ENCODE measurements around the gene ATP13A3.
A peak's percentile ranks its signal among the peaks of the same experiment; 100 is the strongest.

ATP13A3 gene

DNA sequence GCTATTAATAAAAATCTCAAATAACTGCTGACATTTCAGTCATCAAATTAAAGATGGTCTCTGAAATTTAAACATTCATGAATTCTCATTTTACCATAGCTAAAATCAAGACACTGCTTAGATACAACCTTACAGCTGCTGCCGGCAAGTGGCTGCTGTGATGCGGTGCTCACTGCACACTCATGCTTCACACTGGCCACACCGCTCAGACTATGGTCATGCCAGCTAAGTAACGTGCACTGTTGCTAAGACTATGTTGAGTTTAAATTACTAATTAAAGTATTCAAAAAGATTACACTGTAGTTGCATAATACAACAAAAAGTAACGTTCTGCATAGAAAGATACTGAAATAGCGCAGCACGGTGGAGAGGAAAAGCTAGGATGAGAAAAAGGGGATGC, 12.1 kb downstream of the ATP13A3 start:
- DNase-seq = no peak

DNA sequence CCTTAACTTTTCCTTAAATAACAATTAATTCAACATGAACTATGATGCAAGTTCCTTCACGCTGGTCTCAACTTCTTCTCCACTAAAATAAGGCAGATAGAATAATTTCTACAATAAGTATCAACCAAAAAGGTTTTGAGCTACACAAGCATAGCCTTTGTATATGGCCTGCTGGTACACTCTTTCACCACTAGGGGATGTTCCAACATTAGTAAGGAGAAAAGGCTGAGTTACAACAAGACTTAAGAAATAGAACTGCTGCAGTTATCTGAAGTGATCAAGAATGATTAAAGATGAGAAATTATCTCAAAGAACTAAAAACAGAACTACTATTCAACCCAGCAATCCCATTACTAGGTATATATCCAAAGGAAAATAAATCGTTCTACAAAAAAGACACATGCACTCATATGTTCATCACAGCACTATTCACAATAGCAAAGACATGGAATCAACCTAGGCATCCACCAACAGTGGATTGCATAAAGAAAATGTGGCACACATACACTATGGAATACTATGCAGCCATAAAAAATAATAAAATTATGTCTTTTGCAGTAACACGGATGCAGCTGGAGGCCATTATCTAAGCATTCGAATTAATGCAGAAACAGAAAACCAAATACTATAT, 14.4 kb downstream of the ATP13A3 start:
- peak; percentile 73 for DNase-seq

DNA sequence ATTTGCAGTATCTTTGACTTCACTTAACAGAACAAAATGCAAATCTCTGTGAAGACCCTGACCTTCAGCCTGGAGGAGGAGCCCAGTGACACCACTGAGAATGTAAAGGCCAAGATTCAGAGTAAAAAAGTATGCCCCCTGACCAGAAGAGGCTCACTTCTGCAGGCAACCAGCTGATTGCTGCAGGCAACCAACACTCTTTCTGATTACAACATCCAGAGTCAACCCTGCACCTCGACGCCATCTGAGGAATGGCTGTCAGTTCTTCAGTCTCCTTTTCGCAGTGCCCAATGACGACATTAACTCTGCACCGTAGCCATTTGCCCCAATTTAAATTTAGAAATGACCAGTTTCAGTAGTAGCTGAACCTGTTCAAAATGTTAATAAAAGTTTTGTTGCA, 14.9 kb downstream of the ATP13A3 start:
- DNase-seq = no peak

DNA sequence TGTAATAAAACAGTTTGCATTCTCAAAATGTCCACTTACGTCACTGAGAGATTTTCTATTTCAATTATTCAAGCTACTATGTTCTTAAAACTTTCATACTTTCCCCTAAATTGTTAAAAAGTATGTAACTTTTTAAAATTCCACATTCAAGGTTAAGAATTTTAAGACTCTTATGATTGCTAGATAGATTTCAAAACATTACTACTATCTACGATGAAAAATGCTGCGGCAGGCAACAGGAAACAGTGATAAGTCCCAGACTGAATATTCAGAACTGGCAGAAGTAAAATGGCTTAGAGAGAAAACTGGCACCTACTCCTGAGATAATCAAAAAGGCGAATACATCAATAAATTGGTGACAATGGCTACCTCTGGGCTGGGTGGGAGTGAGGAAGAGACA, 16.2 kb downstream of the ATP13A3 start:
- no peak for DNase-seq

DNA sequence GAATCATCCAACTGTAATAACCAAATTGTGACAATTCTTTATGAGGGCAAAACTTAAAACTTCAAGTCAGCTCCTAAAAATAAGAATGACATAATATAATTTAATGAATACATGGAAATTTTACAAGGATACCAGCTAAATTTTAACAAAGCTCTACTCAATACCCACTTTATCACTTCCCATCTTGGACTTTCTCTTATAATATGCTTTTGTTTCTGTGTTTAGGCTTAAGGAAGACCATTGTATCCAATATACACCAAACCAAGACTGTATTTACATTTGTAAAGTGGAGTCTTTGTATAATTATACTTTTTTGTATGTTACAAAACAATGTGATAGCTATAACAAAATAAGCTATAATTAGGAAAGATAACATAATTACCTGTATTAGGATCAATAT, 16.8 kb downstream of the ATP13A3 start:
- no peak for DNase-seq

DNA sequence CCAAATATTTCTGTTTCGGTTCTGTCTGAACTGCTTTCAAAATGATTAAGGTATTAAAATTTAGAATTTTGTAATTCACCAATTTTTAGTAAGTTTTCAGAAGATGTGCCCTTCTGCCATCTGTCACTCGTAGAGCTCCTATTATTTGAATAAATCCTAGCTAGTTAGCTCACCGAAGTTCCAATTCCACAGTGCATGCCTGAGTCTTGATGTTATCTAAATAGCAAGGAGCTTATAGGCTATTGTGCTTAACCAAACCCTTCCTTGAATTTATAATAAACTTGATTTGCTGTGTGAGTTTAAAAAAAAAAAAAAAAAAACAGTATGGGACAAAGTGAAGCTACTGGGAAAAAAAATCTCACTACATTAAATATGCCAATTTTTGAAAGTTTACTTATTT, 18.7 kb downstream of the ATP13A3 start:
- DNase-seq = no peak

DNA sequence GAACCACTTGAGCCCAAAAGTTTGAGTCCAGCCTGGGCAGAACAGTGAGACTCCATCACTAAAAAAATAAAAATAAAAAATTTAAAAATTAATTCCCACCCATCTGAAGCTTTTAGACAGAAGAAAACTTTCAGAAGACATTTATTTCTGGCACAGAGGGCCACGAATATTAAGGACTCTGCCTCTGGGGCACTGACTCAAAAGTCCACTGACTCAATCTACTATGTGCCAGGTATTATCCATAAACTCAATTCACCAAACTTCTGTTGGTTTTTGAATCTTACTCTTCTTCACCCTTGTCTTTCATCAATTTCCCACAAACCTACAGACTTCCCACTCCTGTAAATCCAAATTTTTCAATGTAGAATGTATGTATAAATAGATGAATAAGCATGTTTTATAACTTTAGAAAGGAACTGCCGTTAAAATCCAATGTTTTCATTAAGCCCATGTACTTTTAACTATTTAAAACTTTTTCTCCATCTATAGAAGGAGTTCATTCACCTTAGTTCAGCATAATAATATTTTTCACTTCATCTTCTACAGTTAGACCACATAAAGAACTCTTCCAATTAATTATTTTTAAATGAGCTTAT, 19.9 kb downstream of the ATP13A3 start:
- no peak for DNase-seq

DNA sequence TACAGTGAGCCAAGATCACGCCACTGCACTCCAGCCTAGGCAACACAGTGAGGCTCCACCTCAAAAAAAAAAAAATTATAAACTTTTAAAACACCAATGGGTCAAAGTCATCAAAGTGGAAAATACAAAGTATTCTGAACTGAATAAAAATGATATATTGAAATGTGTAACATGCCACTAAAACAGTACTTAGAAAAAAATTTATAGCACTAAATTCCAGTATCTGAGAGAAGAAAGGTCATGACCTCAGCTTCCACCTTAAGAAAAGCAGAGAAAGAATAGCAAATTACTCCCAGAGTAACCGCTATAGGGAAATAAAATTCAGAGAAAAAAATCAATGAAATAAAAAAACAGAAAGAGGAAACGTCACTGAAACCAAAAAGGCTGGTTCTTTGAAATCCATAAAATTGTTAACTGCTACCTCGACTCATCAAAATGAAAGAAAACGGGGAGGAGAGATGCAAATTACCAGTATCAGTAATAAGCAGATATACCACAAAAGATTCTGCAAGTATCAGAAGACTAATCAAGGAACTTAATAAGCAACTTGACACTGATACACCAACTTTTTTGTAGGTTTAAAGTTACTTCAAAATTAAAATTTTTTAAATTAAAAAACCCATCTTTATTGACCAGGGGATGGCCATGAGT, 20.8 kb downstream of the ATP13A3 start:
- no peak for DNase-seq

DNA sequence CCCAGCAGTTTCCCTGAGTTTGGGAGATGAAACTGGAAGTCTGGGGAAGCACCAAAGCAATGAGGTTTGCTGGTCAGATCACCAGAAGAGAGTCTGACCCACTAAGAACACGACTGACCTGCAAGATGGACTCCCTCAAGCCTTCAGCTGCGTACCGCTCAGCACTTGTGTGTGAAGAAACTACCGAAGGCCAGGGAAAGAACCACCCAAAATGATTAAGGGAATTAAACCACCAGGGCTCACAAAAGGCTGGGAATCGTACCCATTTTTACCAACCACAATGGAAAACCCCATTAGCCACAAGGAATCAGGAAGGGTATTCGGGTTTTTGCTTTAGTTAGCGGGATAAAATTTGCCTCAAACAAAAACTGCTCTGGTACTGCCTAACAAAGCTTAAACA, 21.6 kb downstream of the ATP13A3 start:
- DNase-seq = no peak

DNA sequence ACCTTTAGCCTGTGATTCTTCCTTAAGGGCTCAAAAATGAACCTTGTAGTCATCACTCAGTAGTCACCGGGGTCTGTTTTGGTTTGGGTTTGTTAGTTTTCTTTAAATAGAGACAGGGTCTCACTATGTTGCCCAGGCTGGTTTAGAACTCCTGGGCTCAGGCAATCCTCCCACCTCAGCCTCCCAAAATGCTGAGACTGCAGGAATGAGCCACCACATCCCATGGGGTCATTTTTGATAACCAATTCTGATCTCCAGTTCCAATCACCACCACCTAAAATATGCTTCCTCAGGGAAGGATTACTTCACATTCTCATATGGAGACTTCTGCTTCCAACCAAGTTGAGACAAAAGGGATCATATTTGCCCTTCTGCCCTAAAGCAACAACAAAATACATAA, 22.1 kb downstream of the ATP13A3 start:
- DNase-seq = no peak

DNA sequence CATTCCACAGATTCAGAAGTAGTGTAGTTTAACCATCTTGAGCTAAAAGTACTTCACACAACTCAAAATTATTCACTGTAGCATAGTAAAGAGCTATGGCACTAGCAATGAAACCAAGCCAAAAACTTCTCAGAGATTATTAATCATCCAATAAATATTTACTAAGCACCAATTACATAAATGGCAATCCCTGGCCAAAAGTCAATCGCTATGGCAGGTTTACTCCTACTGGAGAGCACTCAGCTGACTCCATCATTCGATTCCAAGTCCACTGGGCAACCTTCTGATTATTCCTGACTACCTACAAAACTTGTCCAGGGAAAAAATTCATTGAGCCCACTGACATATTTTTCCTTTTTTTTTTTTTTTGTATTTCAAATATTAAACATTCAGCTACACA, 23.9 kb downstream of the ATP13A3 start:
- DNase-seq = no peak

DNA sequence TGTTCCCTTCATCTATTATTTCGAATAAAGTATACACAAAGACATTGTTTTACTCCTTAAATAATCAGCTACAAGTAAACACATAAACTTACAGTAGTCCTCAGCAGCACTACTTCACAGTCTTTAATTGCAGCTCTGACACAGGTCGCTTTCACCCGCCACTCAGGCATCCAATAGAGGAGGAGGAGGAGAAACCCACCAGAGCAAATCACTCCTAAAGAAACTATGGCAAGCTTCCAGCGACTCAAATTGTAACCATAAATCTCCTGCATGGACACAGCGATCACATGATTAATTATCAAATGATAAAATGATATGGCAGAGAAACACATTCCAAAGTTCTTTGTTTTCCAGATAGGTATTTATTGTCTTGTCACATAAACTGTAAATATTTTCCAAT, 26.2 kb downstream of the ATP13A3 start:
- DNase-seq = no peak

DNA sequence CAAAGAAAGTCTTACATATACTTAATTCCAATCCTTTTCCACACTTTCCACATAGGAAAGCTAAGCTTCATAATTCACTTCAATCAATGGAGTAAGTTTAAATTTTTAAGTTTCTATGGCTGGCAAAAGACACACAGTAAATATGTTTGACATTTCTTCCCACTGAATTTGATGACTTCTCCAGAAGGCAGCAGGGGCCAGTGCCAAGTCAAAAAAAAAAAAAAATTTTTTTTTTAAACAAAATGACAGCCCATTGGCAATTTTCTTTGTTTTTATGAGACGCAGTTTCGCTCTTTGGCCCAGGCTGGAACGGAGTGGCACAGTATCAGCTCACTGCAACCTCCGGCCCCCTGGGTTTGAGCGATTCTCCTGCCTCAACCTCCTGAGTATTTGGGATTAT, 28.7 kb downstream of the ATP13A3 start:
- DNase-seq = no peak

DNA sequence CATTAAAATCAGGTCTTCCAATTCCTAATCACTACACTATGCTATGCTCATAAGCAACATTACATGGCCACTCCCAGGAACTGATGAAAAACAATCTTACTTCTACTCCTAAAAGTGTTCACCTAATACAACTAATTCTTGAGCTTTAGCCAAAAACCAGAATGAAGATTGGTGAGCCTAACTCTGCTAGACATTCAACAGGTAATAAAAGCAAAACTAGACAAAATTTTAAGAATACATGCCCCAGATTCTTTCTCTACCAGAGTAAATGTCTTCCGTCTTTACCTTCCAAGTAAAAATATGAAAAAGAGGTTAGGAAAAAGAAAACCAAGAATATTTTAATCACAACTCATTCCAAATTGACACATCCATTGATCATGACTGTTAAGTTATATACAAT, 31.3 kb downstream of the ATP13A3 start:
- no peak for DNase-seq

DNA sequence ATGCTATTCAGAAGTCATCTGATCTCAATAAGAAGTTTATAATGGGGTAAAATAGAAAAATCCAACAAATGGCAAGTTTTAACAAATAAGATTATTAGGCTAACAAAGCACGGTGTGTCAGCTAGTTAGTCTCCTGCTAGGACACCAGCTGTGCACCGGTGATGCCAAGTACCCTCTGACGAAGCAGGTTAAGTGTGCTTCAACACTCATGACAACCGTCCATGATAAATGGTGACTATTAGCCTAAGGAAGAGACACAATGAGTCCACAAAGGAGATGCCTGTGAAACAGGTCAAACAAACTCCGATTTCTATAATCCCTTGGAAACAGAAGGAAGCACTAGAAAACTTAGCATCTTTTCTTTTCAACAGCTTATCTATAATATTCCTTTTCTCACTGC, 36.5 kb downstream of the ATP13A3 start:
- no peak for DNase-seq

DNA sequence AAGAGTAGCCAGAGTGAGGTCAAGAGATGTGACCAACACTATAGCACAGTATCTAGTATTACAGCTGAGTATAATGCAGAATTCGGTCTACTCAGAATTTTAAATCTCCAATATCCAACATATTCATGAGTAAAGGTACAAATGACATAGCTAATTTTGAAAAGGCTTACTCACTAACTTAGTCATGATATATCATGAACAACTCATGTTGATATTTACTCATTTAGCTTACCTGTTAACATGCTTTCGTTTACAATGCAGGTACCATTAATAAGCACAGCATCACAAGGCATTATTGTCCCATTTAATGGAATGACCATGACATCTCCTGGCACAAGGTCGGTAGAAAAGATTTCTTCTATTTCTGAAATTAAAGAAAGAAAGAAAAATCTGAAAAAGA, 36.9 kb downstream of the ATP13A3 start:
- DNase-seq = no peak

DNA sequence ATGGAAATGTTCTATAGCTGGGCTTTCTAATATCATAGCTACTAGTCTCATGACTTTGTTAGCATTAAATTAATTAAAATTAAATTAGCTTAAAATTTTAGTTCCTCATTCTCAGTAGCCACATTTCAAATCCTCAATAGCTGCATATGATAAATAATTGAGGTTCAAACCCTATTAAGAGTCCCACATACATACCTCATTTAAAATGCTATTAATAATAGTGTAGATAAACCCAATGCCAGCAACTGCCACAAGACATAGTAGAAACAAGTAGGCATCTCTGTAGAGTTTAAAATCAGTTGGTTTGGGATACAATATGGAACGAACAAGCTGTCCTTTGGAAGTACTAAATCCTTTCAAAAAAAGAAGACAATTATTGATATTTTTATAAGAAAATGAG, 39.1 kb downstream of the ATP13A3 start:
- DNase-seq = no peak

DNA sequence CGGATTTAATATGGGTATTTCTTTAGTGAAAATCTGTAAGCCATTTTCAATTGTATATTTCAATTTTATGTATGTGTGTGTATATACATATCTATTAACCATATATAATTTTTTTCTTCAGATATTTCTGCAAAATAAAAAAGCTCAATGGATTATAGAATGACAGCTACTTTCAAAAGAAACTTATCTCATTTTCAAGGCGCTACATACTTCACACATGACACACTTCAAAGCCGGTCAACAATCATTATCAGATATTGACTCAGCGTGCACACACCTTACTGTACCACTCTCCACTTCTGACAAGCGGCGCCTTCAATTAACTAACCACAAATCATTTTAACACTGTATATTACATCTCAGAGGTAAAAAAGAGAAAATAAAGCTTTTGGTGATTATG, 39.6 kb downstream of the ATP13A3 start:
- no peak for DNase-seq

DNA sequence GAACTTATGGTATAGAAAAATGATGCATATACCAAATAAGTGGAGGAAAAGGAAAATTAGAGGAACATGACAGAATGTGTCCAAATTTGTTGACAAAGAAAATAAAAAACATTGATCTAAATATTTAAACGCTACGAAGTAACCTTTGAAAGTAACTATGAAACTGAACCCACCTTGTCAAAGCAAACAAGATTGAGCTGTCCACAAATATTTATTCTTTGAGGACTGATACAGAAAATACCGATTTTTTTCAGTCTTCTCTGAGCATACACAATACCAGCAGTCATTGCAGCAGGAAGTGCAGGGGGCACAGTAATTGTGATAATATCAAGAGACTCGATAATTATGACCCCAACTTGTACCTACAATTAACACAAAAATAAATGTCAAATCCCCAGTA, 40.0 kb downstream of the ATP13A3 start:
- no peak for DNase-seq

DNA sequence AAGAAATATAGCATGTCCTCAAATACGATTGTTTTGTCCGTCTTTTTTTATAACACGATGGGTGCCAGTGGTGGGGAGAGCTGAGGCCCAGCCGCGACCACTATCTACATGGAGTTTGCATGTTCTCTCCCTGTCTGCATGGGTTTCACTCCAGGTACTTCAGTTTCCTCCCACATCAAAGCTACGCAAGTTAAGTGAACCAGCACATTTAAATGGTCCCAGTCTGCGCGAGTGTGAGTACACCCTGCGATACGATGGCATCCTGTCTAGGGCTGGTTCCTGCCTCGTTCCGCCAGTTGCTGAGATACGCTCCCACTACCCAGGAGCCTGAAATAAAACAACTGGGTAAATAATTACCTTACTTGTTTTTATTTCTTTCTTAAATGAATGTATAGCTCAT, 40.6 kb downstream of the ATP13A3 start:
- no peak for DNase-seq

DNA sequence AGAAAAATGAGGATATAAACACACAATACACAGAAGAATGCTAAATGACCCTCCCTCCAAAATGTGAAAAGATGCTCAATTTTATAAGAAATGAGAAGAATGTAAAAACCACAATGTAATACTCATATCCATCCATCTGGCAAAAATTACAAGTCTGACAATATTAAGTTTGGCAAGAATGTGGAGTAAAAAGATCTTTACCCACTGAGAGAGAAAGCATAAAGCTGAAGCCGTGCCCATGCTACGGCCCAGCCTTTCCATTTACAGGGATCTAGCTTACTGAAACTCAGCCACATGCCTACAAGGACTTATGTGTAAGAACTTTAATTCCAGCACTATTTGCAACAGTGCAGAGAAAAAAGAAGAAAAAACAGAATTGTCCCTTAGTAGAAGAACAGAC, 42.9 kb downstream of the ATP13A3 start:
- DNase-seq = no peak

DNA sequence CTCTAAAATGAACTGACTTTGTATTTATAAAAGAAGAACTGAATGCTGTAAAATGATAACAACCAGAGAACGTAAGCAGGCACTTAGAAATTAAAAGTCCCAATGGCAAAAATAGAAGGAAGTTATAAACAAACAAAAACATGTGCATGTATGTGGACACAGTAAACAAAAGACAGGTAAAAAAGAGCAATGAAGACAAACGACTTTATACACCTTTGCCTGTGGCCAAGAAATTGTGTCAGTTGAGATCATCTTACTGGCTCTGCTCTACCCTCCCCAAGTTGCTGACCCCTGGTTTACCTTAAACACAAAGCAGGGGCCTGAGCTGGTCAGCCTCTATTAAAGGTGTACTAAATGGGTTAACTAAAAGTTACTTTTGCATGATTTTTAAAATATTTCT, 46.0 kb downstream of the ATP13A3 start:
- DNase-seq = no peak

DNA sequence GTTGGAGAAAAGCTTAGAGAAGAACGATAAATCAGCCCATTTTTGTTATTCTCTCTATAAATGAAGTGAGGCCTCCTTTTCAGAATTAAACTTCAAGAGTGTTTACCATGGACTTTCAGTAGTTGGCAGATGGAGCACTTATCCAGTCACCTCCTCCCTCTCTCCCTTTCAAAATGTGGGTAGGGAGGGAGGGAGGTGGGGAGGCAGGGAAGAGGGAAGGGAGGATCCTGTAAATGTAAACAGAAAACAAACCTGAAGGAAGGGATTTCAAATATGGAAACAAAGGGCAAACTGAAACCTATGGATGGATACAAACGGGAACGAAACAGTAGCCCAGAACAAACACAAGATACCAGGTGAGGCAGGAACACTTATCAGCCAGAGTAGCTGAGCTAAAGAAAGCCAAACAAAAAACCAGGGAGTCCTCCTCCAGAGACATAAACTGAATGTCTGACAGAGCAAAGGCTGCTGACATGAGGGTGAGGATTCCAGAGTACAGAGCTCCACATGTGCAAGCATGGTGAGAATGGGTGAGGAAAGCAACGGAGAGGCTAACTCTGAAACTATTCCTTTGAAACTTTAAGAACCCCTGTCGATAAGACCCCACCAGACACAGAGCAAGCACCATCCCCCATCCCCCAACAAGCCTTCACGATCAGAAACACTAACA, 46.8 kb downstream of the ATP13A3 start:
- no peak for DNase-seq

DNA sequence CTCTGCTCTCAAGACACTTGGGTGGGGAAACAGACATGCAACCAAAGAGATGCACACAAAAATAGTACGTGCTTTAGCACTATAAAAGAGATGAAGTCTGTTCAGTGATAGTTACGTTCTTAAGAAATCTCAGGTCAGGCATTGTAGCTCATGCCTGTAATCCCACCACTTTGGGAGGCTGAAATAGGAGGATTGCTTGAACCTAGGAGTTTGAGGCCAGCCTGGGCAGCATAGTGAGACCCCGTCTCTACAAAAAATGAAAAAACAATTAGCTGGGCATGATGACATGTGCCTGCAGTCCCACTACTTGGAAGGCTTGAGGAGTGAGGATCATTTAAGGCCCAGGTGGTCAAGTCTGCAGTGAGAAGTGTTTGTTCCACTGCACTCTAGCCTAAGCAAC, 52.3 kb downstream of the ATP13A3 start:
- no peak for DNase-seq

Data from CD4-positive, alpha-beta T cell treated with Interleukin-4 for 4 hours (primary cell).